Trophoblast cell (in vitro differentiated cells and primary cell): ENCODE results near the gene TBX15.

Experiments used
- DNase-seq, 2 donors: peaks; one replicate each; pipeline ENCODE4 v3.0.0-alpha.2; 2016
- H2AFZ ChIP-seq: 2 replicates; pipeline ENCODE4 v1.6.1; 2013; ENCODE audit warnings: low read length, moderate library complexity, mild to moderate bottlenecking; ENCODE audit not compliant: insufficient read depth, poor library complexity
- H2AK5ac ChIP-seq: 2 replicates; pipeline ENCODE4 v1.6.1; 2013; ENCODE audit warnings: mild to moderate bottlenecking, low read length
- H2BK120ac ChIP-seq: 2 replicates; pipeline ENCODE4 v1.6.1; 2013; ENCODE audit warnings: low read length, mild to moderate bottlenecking, moderate library complexity; ENCODE audit not compliant: insufficient read depth, poor library complexity
- H2BK12ac ChIP-seq: 2 replicates; pipeline ENCODE4 v1.6.1; 2013; ENCODE audit warnings: mild to moderate bottlenecking, low read length, moderate library complexity
- H2BK5ac ChIP-seq: 2 replicates; pipeline ENCODE4 v1.6.1; 2013; ENCODE audit warnings: low read length, low read depth, moderate library complexity, mild to moderate bottlenecking; ENCODE audit not compliant: poor library complexity
- H3K14ac ChIP-seq: 2 replicates; pipeline ENCODE4 v1.6.1; 2013; ENCODE audit warnings: mild to moderate bottlenecking, low read length
- H3K18ac ChIP-seq: 2 replicates; pipeline ENCODE4 v1.6.1; 2013; ENCODE audit warnings: mild to moderate bottlenecking, low read length
- H3K23ac ChIP-seq: 2 replicates; pipeline ENCODE4 v1.6.1; 2013; ENCODE audit warnings: low read length
- H3K27ac ChIP-seq: 2 replicates; pipeline ENCODE4 v1.5.1; 2013; ENCODE audit warnings: low read depth, mild to moderate bottlenecking, inconsistent platforms, low read length, moderate library complexity
- H3K27me3 ChIP-seq: 2 replicates; pipeline ENCODE4 v1.6.1; 2013; ENCODE audit warnings: inconsistent platforms, mild to moderate bottlenecking, low read length, moderate library complexity; ENCODE audit not compliant: insufficient read depth
- H3K36me3 ChIP-seq, 2 experiments: 1 replicate in 1 of 2; 2 replicates in 1 of 2; pipeline ENCODE4 v1.6.1; 2013; ENCODE audit warnings: low read length in 2 of 2, mild to moderate bottlenecking in 2 of 2, moderate library complexity in 1 of 2; ENCODE audit not compliant: insufficient read depth in 2 of 2, control insufficient read depth in 1 of 2
- H3K4ac ChIP-seq: 2 replicates; pipeline ENCODE4 v1.6.1; 2013; ENCODE audit warnings: low read depth, mild to moderate bottlenecking, low read length, moderate library complexity
- H3K4me1 ChIP-seq, 2 experiments: 1 replicate in 1 of 2; 2 replicates in 1 of 2; pipeline ENCODE4 v1.6.1; 2013; ENCODE audit warnings: low read length in 2 of 2, mild to moderate bottlenecking in 2 of 2, moderate library complexity in 1 of 2; ENCODE audit not compliant: insufficient read depth in 2 of 2, control insufficient read depth in 1 of 2
- H3K4me2 ChIP-seq: 2 replicates; pipeline ENCODE4 v1.6.1; 2013; ENCODE audit warnings: inconsistent platforms, mild to moderate bottlenecking, low read length, moderate library complexity
- H3K4me3 ChIP-seq: 2 replicates; pipeline ENCODE4 v1.5.1; 2013; ENCODE audit warnings: mild to moderate bottlenecking, low read depth, low read length, inconsistent platforms
- H3K79me1 ChIP-seq: one replicate; pipeline ENCODE4 v1.6.1; 2013; ENCODE audit warnings: low read length
- H3K79me2 ChIP-seq: 2 replicates; pipeline ENCODE4 v1.6.1; 2013; ENCODE audit warnings: low read length, mild to moderate bottlenecking; ENCODE audit not compliant: control insufficient read depth, insufficient read depth, poor library complexity
- H3K9ac ChIP-seq: 2 replicates; pipeline ENCODE4 v1.6.1; 2013; ENCODE audit warnings: mild to moderate bottlenecking, low read length
- H3K9me3 ChIP-seq: 2 replicates; pipeline ENCODE4 v1.6.1; 2013; ENCODE audit warnings: low read depth, mild to moderate bottlenecking, control low read depth, inconsistent platforms, low read length; ENCODE audit not compliant: insufficient read depth
- H4K12ac ChIP-seq: 2 replicates; pipeline ENCODE4 v1.6.1; 2013; ENCODE audit warnings: low read depth, mild to moderate bottlenecking, low read length, moderate library complexity
- H4K8ac ChIP-seq: 2 replicates; pipeline ENCODE4 v1.6.1; 2013; ENCODE audit warnings: low read depth, mild to moderate bottlenecking, low read length, moderate library complexity
- H4K91ac ChIP-seq: one replicate; pipeline ENCODE4 v1.6.1; 2013; ENCODE audit warnings: low read depth, mild to moderate bottlenecking, low read length, moderate library complexity
- WGBS: extraction: QIAGEN DNeasy Blood & Tissue Kit; methylation state at CpG from one replicate; pipeline ENCODE4 v1.1.7; 2013; ENCODE audit warnings: missing lambda C conversion rate; ENCODE audit not compliant: insufficient read length, insufficient coverage; ENCODE audit errors: extremely low coverage; 5-methylcytosine and 5-hydroxymethylcytosine counted together

Gene TBX15

GRCh38 chr1:118925651-118926050 lies 62.5 kb downstream of the TBX15 start:
- no peak overlapping the region for H2AK5ac ChIP-seq
- H4K8ac ChIP-seq = no peak overlapping the region
- H3K79me2 ChIP-seq = no peaks in the 10 kb centered on the region
- H2BK12ac ChIP-seq = no peak overlapping the region
- H3K27me3 ChIP-seq = no peaks in the 10 kb centered on the region
- no peak overlapping the region for H4K12ac ChIP-seq
- H3K27ac ChIP-seq = no peak overlapping the region
- H3K14ac ChIP-seq = no peak overlapping the region
- H2AFZ ChIP-seq = no peak overlapping the region
- no peak overlapping the region for H3K9ac ChIP-seq
- no peak overlapping the region for H2BK120ac ChIP-seq
- DNase-seq = no peak
- H3K4ac ChIP-seq = no peak overlapping the region
- H4K91ac ChIP-seq = no peak overlapping the region
- H3K23ac ChIP-seq = no peak overlapping the region
- no peaks in the 10 kb centered on the region for H3K79me1 ChIP-seq
- H3K4me1 ChIP-seq = peaks cover 3% of the 10 kb centered on the region in 2 experiments
- H3K36me3 ChIP-seq = no peaks in the 10 kb centered on the region
- no peak overlapping the region for H3K4me2 ChIP-seq
- H3K18ac ChIP-seq = no peak overlapping the region
- no peaks in the 10 kb centered on the region for H3K9me3 ChIP-seq
- H3K4me3 ChIP-seq = no peak overlapping the region
- H2BK5ac ChIP-seq = no peak overlapping the region
- WGBS = no CpG with 5 or more reads among the region's 2 CpGs

DNA sequence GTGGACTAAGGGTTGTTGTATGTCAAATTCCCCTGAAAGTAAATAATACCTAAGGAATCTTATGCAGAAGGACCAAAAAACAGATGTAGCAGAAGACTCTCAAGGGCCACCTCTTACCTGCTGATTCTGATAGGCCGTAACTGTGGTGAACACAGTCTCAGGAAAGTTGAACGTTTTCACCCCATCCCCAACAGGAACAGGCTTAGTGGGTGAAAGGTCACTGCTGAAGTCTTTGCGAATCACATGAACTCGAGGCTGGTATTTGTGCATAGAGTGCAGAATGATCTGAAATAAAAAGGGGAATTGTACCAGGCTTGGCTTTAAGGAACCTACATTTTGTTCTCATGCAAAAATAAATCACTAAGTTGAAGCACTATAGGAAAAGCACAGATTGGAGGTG lies 64.8 kb downstream of the TBX15 start:
- no peak overlapping the region for H3K18ac ChIP-seq
- H4K12ac ChIP-seq = no peak overlapping the region
- no peak overlapping the region for H3K23ac ChIP-seq
- H3K27ac ChIP-seq = no peak overlapping the region
- H3K36me3 ChIP-seq = no peaks in the 10 kb centered on the region
- no CpG with 5 or more reads among the region's 4 CpGs for WGBS
- no peaks in the 10 kb centered on the region for H3K27me3 ChIP-seq
- no peak overlapping the region for H2BK12ac ChIP-seq
- H3K4me1 ChIP-seq = peaks cover 3% of the 10 kb centered on the region in 2 experiments
- no peak for DNase-seq
- H3K14ac ChIP-seq = no peak overlapping the region
- no peak overlapping the region for H3K4me3 ChIP-seq
- no peak overlapping the region for H3K4ac ChIP-seq
- no peak overlapping the region for H2AK5ac ChIP-seq
- no peaks in the 10 kb centered on the region for H3K79me2 ChIP-seq
- no peak overlapping the region for H4K8ac ChIP-seq
- H2BK120ac ChIP-seq = no peak overlapping the region
- H4K91ac ChIP-seq = no peak overlapping the region
- H2AFZ ChIP-seq = no peak overlapping the region
- H3K9ac ChIP-seq = no peak overlapping the region
- H2BK5ac ChIP-seq = no peak overlapping the region
- no peaks in the 10 kb centered on the region for H3K9me3 ChIP-seq
- no peak overlapping the region for H3K4me2 ChIP-seq
- H3K79me1 ChIP-seq = no peaks in the 10 kb centered on the region

- no peak overlapping the region for H2BK120ac ChIP-seq
- no peaks in the 10 kb centered on the region for H3K36me3 ChIP-seq
- no peak overlapping the region for H3K18ac ChIP-seq
- no peak overlapping the region for H4K91ac ChIP-seq
- no peak overlapping the region for H2AK5ac ChIP-seq
- no peaks in the 10 kb centered on the region for H3K9me3 ChIP-seq
- no peak overlapping the region for H4K12ac ChIP-seq
- no peak for DNase-seq
- H3K14ac ChIP-seq = no peak overlapping the region
- H3K4ac ChIP-seq = no peak overlapping the region
- H3K79me2 ChIP-seq = no peaks in the 10 kb centered on the region
- H3K79me1 ChIP-seq = no peaks in the 10 kb centered on the region
- no peak overlapping the region for H2BK5ac ChIP-seq
- no peak overlapping the region for H3K23ac ChIP-seq
- H3K4me3 ChIP-seq = no peak overlapping the region
- no peaks in the 10 kb centered on the region for H3K4me1 ChIP-seq
- no peak overlapping the region for H2BK12ac ChIP-seq
- no CpG with 5 or more reads among the region's 5 CpGs for WGBS
- no peaks in the 10 kb centered on the region for H3K27me3 ChIP-seq
- H3K4me2 ChIP-seq = no peak overlapping the region
- no peak overlapping the region for H3K9ac ChIP-seq
- no peak overlapping the region for H4K8ac ChIP-seq
- no peak overlapping the region for H2AFZ ChIP-seq
- no peak overlapping the region for H3K27ac ChIP-seq
Observed at GRCh38 chr1:118921994-118922393, 66.1 kb downstream of the TBX15 start.

DNA sequence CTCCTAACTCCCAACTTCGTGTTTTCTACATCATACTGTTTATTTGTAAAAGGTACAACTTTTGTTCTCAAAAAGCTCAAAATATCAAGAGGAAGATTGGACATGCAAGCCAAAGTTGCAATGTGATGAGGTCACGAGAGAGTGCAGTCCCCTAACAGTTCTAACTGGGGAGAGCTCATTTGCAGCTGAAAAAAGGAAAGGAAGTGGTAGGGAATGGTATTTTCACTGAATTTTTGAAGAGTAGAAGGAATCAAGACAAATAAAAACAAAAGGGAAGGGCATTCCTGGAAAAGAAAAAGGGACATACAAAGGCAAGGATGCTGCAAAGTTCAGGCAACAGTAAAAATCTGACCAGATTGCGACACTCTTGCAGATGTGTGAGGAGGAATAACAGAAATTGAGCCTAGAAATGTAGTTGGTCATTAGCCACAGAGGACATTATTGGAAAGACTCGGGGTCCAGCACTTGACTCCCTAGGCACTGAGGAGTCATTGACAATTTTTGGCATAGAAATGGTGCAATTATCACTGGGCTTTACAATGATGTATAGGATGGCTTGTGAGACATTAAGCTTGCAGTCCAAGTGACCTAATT lies 67.9 kb downstream of the TBX15 start:
- Histone ChIP-seq H2BK12ac (no peak overlapping the region), H4K91ac (no peak overlapping the region), H3K9me3 (no peaks in the 10 kb centered on the region), H3K36me3 (no peaks in the 10 kb centered on the region), H3K27ac (no peak overlapping the region), H3K79me2 (no peaks in the 10 kb centered on the region), H2BK120ac (no peak overlapping the region), H3K9ac (no peak overlapping the region), H4K8ac (no peak overlapping the region), H3K4me2 (no peak overlapping the region), H2AFZ (no peak overlapping the region), H2BK5ac (no peak overlapping the region), H3K14ac (no peak overlapping the region), H3K18ac (no peak overlapping the region), H3K23ac (no peak overlapping the region), H3K27me3 (no peaks in the 10 kb centered on the region), H3K79me1 (no peaks in the 10 kb centered on the region), H2AK5ac (no peak overlapping the region), H3K4me1 (no peaks in the 10 kb centered on the region), H4K12ac (no peak overlapping the region), H3K4me3 (no peak overlapping the region), H3K4ac (no peak overlapping the region)
- no peak for DNase-seq
- WGBS = no CpG with 5 or more reads among the region's 4 CpGs
